Measurements from ENCODE around the gene RFTN1.

- no peak for TF ChIP-seq CTCF (IDR thresholded peaks at IDR 0.05)
- TF ChIP-seq POLR2A (IDR thresholded peaks at IDR 0.05) = no peak
Measured at GRCh38 chr3:16504692-16505091, 8.8 kb downstream of the RFTN1 start.

Data from testis (tissue), 2 donors.